ENCODE results near the gene PPP1R2. TPM values are rescaled to one million over a fixed set of nuclear protein-coding genes. Genes with fewer than 3 reads are reported as not detected.

The PPP1R2 gene
- total RNA-seq, 4 donors from 2014 or later = 48.2 to 79.8 (median 66.0) TPM

DNA sequence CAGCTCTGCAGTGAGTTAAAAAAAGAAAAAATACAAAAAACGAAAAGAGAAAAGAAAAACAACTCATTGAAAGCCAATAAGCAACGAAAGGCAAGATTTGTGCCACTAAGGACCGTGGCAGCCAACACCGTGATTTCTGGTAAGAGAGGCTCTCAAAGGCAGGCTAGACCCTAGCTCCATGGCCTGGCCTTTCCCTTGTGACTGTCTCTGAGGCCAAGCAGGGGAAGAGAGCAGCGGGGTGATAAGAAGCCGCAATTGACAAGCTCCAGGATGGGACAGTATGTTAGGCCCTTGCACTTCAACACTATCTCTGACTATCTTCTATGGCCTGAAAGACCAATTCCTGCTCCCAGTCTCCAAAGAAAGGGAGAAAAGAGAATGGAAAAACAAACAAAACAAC is 28.2 kb upstream of the PPP1R2 start:
- no peak for DNase-seq
- no peak overlapping the region for H3K27ac ChIP-seq

DNA sequence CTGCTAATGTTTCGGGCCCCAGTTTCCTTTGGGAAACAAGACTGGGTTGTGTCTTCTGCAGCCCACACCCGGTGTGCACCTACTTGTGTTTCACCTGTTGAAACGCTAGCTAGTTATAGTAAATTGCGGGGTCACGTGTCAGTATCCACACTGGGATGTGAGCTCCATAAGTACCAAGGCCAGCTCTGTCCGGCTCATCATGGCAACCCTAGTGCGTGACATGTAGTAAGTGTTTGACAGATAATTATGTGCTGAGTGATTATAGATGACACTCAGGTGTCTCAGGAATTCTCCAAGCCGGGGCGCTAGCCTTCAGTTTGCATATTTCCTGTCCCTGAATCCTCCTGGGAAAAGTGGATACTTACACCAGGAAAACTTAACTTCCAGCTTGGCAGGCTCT is 27.8 kb upstream of the PPP1R2 start:
- H3K36me3 ChIP-seq = no peaks in the 10 kb centered on the region
- DNase-seq = no peak
- H3K27me3 ChIP-seq = no peaks in the 10 kb centered on the region
- no peak overlapping the region for H3K27ac ChIP-seq
- no peaks in the 10 kb centered on the region for H3K4me1 ChIP-seq
- TF ChIP-seq, protein P1, sequence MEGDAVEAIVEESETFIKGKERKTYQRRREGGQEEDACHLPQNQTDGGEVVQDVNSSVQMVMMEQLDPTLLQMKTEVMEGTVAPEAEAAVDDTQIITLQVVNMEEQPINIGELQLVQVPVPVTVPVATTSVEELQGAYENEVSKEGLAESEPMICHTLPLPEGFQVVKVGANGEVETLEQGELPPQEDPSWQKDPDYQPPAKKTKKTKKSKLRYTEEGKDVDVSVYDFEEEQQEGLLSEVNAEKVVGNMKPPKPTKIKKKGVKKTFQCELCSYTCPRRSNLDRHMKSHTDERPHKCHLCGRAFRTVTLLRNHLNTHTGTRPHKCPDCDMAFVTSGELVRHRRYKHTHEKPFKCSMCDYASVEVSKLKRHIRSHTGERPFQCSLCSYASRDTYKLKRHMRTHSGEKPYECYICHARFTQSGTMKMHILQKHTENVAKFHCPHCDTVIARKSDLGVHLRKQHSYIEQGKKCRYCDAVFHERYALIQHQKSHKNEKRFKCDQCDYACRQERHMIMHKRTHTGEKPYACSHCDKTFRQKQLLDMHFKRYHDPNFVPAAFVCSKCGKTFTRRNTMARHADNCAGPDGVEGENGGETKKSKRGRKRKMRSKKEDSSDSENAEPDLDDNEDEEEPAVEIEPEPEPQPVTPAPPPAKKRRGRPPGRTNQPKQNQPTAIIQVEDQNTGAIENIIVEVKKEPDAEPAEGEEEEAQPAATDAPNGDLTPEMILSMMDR (IDR thresholded peaks at IDR 0.05) = no peak
- no peak for TF ChIP-seq POLR2A (IDR thresholded peaks at IDR 0.05)
- H3K9me3 ChIP-seq = no peaks in the 10 kb centered on the region
- no peak overlapping the region for H3K4me3 ChIP-seq

More for the DNA sequence above, 28.2 kb upstream of the PPP1R2 start:
- H3K4me3 ChIP-seq = no peak overlapping the region
- no peaks in the 10 kb centered on the region for H3K36me3 ChIP-seq
- TF ChIP-seq, protein P1 (IDR thresholded peaks at IDR 0.05) = no peak
- no peak for TF ChIP-seq POLR2A (IDR thresholded peaks at IDR 0.05)
- H3K9me3 ChIP-seq = no peaks in the 10 kb centered on the region
- no peaks in the 10 kb centered on the region for H3K4me1 ChIP-seq
- H3K27me3 ChIP-seq = no peaks in the 10 kb centered on the region

DNA sequence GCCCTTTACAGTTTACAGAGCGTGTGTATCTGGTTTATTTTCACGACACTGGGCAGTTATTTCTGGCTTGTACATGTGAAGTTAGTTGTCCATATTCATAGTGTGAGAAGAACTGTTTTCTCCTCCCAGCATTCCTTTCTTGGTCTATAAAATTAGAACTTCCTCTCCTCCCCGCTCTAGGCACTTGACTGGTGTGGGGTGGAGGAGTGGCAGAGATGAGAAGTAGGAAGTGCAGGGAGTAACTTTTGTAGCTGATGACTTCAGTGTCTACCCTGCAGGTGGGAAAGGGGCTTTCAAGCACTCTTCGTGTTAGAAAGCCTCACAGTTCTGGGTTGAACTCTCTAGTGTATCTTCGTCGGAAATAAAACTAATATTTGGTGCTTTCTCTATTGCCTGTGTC is 27.2 kb upstream of the PPP1R2 start:
- Histone ChIP-seq H3K9me3 (no peaks in the 10 kb centered on the region), H3K4me3 (no peak overlapping the region), H3K27ac (no peak overlapping the region), H3K36me3 (no peaks in the 10 kb centered on the region), H3K4me1 (no peaks in the 10 kb centered on the region), H3K27me3 (no peaks in the 10 kb centered on the region)
- no peak for DNase-seq
- TF ChIP-seq POLR2A (IDR thresholded peaks at IDR 0.05) = no peak
- TF ChIP-seq, protein P1 (IDR thresholded peaks at IDR 0.05) = no peak

DNA sequence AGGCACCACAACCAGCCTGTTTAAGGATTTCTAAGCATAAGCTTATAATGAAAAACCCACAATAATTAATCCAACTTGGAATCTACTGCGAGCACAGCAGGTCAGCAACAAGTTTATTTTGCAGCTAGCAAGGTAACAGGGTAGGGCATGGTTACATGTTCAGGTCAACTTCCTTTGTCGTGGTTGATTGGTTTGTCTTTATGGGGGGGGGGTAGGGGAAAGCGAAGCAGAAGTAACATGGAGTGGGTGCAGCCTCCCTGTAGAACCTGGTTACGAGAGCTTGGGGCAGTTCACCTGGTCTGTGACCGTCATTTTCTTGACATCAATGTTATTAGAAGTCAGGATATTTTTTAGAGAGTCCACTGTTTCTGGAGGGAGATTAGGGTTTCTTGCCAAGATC is 25.5 kb upstream of the PPP1R2 start:
- Histone ChIP-seq H3K27me3 (no peaks in the 10 kb centered on the region), H3K9me3 (no peaks in the 10 kb centered on the region), H3K27ac (no peak overlapping the region), H3K4me1 (no peaks in the 10 kb centered on the region), H3K36me3 (no peaks in the 10 kb centered on the region), H3K4me3 (no peak overlapping the region)
- no peak for DNase-seq
- TF ChIP-seq, protein P1 (IDR thresholded peaks at IDR 0.05) = no peak
- no peak for TF ChIP-seq POLR2A (IDR thresholded peaks at IDR 0.05)

DNA sequence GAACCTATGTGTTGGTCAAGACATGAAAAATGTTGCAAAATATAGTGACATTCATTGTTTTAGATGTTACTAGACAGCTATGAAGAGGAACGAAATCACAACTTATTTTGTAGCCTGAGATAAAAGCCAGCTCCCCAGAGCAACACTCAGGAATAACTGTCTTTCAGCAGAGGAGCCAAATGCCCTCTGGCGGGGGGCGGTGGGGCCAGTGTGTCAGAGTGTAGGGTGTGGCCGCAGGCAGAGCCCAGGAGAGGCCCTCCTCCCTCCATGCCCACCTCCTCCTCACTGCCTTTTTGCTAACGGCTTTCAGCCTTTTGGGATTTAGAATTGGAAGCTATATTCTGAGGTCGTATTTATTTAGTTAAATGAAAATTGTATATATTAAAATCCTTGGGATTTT is 23.7 kb upstream of the PPP1R2 start:
- H3K36me3 ChIP-seq = no peaks in the 10 kb centered on the region
- H3K27ac ChIP-seq = no peak overlapping the region
- no peak overlapping the region for H3K4me3 ChIP-seq
- DNase-seq = no peak
- TF ChIP-seq, protein P1 (IDR thresholded peaks at IDR 0.05) = no peak
- no peak for TF ChIP-seq POLR2A (IDR thresholded peaks at IDR 0.05)
- no peaks in the 10 kb centered on the region for H3K9me3 ChIP-seq
- no peaks in the 10 kb centered on the region for H3K4me1 ChIP-seq
- no peaks in the 10 kb centered on the region for H3K27me3 ChIP-seq

DNA sequence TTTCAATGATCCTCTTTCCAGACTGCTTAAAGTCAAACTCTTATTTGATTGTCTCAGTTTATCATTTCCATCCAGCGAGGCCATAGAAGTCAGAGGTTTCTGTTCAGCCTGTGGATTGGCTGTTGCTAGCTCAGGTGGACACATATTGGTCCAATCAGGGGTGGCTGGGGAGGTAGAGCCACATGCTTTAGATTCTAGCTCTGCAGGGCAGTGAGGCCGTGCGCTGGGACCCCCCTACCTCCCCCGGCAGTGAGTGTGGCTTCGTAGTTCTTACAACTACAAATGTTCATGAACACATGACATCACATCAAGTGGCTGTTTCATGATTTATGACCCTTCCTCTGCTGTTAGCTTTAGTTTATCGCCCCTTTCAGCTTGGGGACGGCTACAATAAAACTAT is 22.6 kb upstream of the PPP1R2 start:
- no peak for TF ChIP-seq POLR2A (IDR thresholded peaks at IDR 0.05)
- TF ChIP-seq, protein P1 (IDR thresholded peaks at IDR 0.05) = no peak
- Histone ChIP-seq H3K4me1 (no peaks in the 10 kb centered on the region), H3K36me3 (no peaks in the 10 kb centered on the region), H3K27me3 (no peaks in the 10 kb centered on the region), H3K9me3 (no peaks in the 10 kb centered on the region), H3K27ac (no peak overlapping the region), H3K4me3 (no peak overlapping the region)
- DNase-seq = no peak

Data from Peyer's patch (tissue), 4 donors.